Thoracic aorta (tissue), 2 donors: Measurements from ENCODE around the gene CD300A. TPM values are rescaled to one million over a fixed set of nuclear protein-coding genes. Genes with fewer than 3 reads are reported as not detected.
A peak's percentile ranks its signal among the peaks of the same experiment; 100 is the strongest.

Source experiments
- ATAC-seq: fragments of 150-250 bp; one replicate; pipeline ENCODE4 v1.8.0; 2017; ENCODE audit warnings: low read depth; ENCODE audit not compliant: insufficient number of reproducible peaks, low FRiP score
- DNase-seq: peaks from one replicate; pipeline ENCODE4 v3.0.0-alpha.2; 2020; ENCODE audit warnings: low spot score
- H3K27ac ChIP-seq, 2 donors: fragments of 200-600 bp; sonication (generic); 1 replicate in 1 of 2; 2 replicates in 1 of 2; pipeline ENCODE4 v1.5.1; 2016; ENCODE audit warnings: mild to moderate bottlenecking in 2 of 2, moderate library complexity in 2 of 2
- H3K27me3 ChIP-seq: fragments of 200-600 bp; sonication (generic); replicated peaks from 2 replicates; pipeline ENCODE4 v1.6.0; 2016; ENCODE audit warnings: mild to moderate bottlenecking; ENCODE audit not compliant: insufficient read depth
- H3K36me3 ChIP-seq: fragments of 200-600 bp; sonication (generic); one replicate; pipeline ENCODE4 v1.5.1; 2016
- H3K4me1 ChIP-seq, 2 donors: fragments of 200-600 bp; sonication (generic); 1 replicate in 1 of 2; 2 replicates in 1 of 2; pipeline versions ENCODE4 v1.5.1 to v1.6.0; 2016; ENCODE audit warnings: low read depth in 2 of 2, mild to moderate bottlenecking in 1 of 2; ENCODE audit not compliant: control insufficient read depth in 1 of 2
- H3K4me3 ChIP-seq: fragments of 200-600 bp; sonication (generic); 2 replicates; pipeline ENCODE4 v1.5.1; 2016; ENCODE audit warnings: mild to moderate bottlenecking
- H3K9me3 ChIP-seq: fragments of 200-600 bp; sonication (generic); 2 replicates; pipeline ENCODE4 v1.5.1; 2016
- total RNA-seq, 2 donors: library from RNA; depleted of rRNA; stranded (reverse); fragments of >200 nt; gene quantifications; one replicate each; pipeline versions ENCODE4 v1.1.0 to v1.2.3, GENCODE V29; 2016
- TF ChIP-seq, protein P1 (sequence below): fragments of 200-600 bp; sonication (generic); IDR thresholded peaks from one replicate; pipeline ENCODE4 v1.5.1; 2019; ENCODE audit warnings: antibody characterized with exemption

The CD300A gene
- total RNA-seq, 2 donors from 2014 or later, result 7.7 to 8.0 TPM

DNA sequence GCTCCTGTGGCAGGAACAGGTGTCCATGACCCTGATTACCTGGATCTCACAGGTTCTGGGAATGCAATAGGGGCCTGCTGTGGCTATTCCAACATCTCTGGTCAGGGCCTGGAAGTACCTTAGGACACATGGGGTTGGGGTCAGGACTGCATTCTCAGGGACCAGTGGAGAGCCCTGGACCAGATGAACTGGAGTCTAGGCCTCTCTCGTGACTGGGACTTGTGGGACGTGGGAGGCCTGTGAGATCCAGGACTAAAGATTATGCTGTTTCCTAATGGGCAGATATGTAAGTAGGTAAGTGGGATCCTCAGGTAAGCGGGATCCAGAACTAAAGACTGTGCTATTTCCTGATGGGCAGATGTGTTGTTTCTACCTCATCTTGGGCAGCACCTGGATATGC lies 16.2 kb upstream of the CD300A start:
- Histone ChIP-seq H3K36me3 (no peaks in the 10 kb centered on the region), H3K4me3 (no peak overlapping the region), H3K9me3 (no peaks in the 10 kb centered on the region), H3K27ac (peak overlapping the region; percentile 93 to 96), H3K4me1 (peaks cover 68 to 89% of the 10 kb centered on the region in 2 donors), H3K27me3 (no peaks in the 10 kb centered on the region)
- ATAC-seq (no peak), DNase-seq (no peak)
- TF ChIP-seq, protein P1, sequence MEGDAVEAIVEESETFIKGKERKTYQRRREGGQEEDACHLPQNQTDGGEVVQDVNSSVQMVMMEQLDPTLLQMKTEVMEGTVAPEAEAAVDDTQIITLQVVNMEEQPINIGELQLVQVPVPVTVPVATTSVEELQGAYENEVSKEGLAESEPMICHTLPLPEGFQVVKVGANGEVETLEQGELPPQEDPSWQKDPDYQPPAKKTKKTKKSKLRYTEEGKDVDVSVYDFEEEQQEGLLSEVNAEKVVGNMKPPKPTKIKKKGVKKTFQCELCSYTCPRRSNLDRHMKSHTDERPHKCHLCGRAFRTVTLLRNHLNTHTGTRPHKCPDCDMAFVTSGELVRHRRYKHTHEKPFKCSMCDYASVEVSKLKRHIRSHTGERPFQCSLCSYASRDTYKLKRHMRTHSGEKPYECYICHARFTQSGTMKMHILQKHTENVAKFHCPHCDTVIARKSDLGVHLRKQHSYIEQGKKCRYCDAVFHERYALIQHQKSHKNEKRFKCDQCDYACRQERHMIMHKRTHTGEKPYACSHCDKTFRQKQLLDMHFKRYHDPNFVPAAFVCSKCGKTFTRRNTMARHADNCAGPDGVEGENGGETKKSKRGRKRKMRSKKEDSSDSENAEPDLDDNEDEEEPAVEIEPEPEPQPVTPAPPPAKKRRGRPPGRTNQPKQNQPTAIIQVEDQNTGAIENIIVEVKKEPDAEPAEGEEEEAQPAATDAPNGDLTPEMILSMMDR, result no peak

DNA sequence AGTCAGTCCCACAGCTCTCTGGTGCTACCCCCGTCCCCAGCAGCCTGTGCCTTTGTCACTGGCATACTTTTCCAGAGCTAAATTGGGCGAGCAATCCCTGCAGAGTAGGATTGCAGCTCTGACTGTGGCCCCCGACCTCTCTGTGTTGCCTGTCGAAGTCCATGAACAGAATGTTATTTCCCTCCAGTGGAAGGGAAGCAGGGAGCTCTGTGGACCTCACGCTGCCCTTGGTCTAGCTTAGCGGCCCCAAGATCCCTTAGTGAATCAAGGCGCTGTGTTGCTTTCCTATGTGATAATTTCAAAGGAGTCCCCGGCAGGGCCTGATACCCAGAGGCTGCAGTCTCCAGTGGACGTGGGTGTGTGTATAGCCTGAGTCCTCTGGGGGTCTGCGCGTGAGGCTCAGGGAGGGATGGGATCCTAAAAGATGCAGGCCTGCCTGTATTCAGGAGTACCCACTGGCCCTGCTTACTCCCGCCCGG lies 15.5 kb upstream of the CD300A start:
- Histone ChIP-seq H3K27ac (peak overlapping the region; percentile 93 to 96), H3K4me3 (no peak overlapping the region), H3K27me3 (no peaks in the 10 kb centered on the region), H3K36me3 (no peaks in the 10 kb centered on the region), H3K9me3 (no peaks in the 10 kb centered on the region), H3K4me1 (peaks cover 63 to 82% of the 10 kb centered on the region in 2 donors)
- no peak for ATAC-seq
- TF ChIP-seq, protein P1, result no peak
- no peak for DNase-seq

GRCh38 chr17:74451557-74451956 lies 14.9 kb upstream of the CD300A start:
- Histone ChIP-seq H3K36me3 (no peaks in the 10 kb centered on the region), H3K27ac (peak overlapping the region; percentile 93 to 96), H3K27me3 (no peaks in the 10 kb centered on the region), H3K4me3 (no peak overlapping the region), H3K9me3 (no peaks in the 10 kb centered on the region), H3K4me1 (peaks cover 58 to 76% of the 10 kb centered on the region in 2 donors)
- TF ChIP-seq, protein P1, result no peak
- DNase-seq, result no peak
- ATAC-seq, result no peak

- ATAC-seq (no peak), DNase-seq (no peak)
- peak overlapping the region; percentile 93 to 96 for H3K27ac ChIP-seq
- H3K9me3 ChIP-seq, result no peaks in the 10 kb centered on the region
- H3K4me3 ChIP-seq, result no peak overlapping the region
- H3K4me1 ChIP-seq, result peaks cover 55 to 74% of the 10 kb centered on the region in 2 donors
- H3K27me3 ChIP-seq, result no peaks in the 10 kb centered on the region
- H3K36me3 ChIP-seq, result no peaks in the 10 kb centered on the region
- TF ChIP-seq, protein P1, result no peak
Observed at GRCh38 chr17:74452033-74452840, 14.2 kb upstream of the CD300A start.

DNA sequence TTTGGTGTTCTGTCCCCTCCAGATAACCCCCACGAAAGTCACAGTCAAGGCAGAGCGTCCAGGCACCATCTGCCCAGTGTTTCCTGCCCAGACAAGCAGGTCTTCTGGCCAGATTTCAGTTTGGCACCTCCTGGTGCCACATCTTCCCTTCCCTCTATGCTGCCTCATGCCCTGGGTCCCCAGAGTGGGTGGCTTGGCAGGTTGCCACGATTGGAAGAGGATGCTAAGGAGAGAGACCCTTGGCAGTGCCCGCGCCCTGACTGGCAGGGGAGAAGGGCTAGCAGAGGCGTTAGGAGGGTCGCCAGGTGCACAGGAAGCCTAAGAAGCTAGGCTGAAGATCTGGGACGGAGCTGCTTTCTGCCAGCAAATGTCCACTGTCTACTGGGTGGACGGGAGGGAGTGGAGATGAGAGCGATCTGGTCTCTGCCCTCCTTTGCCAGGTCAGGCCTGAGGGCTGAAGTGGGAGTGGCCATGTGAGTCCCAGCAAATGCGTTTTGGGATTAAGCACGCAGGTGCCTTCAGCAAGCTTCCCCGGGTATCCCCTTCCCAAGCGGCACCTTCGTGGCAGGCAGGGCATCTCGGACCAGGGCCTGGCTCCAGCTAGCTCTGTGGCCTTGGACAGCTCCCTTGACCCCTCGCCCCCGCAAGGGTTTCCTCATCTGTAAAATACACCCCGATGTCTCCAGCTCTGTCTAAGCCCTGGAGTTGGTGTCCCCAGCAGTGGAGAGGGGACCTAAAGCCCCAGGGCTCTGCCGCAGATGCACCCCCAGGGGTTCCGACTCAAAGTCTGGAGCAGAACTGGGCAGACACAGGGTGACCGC lies 13.4 kb upstream of the CD300A start:
- peaks cover 52 to 73% of the 10 kb centered on the region in 2 donors for H3K4me1 ChIP-seq
- TF ChIP-seq, protein P1, result no peak
- H3K36me3 ChIP-seq, result no peaks in the 10 kb centered on the region
- H3K4me3 ChIP-seq, result peak overlapping the region; percentile 75
- peak overlapping the region; percentile 93 to 96 for H3K27ac ChIP-seq
- no peaks in the 10 kb centered on the region for H3K9me3 ChIP-seq
- ATAC-seq, result no peak
- DNase-seq, result no peak
- H3K27me3 ChIP-seq, result no peaks in the 10 kb centered on the region
